GM18508 (cell line): Measurements from ENCODE around the gene COQ6.
"Not testable (repeated sequence)": the region's sequence is repeated elsewhere in the genome, so short reads cannot be mapped to it uniquely, and the experiment has no call there.

ENCODE experiments used
- ATAC-seq: cut with Tn5 transposase; IDR thresholded peaks from one replicate; pipeline ENCODE4 v1.9.1; 2021; ENCODE audit warnings: moderate number of reproducible peaks; ENCODE audit not compliant: insufficient read depth, unreplicated experiment

COQ6 gene

DNA sequence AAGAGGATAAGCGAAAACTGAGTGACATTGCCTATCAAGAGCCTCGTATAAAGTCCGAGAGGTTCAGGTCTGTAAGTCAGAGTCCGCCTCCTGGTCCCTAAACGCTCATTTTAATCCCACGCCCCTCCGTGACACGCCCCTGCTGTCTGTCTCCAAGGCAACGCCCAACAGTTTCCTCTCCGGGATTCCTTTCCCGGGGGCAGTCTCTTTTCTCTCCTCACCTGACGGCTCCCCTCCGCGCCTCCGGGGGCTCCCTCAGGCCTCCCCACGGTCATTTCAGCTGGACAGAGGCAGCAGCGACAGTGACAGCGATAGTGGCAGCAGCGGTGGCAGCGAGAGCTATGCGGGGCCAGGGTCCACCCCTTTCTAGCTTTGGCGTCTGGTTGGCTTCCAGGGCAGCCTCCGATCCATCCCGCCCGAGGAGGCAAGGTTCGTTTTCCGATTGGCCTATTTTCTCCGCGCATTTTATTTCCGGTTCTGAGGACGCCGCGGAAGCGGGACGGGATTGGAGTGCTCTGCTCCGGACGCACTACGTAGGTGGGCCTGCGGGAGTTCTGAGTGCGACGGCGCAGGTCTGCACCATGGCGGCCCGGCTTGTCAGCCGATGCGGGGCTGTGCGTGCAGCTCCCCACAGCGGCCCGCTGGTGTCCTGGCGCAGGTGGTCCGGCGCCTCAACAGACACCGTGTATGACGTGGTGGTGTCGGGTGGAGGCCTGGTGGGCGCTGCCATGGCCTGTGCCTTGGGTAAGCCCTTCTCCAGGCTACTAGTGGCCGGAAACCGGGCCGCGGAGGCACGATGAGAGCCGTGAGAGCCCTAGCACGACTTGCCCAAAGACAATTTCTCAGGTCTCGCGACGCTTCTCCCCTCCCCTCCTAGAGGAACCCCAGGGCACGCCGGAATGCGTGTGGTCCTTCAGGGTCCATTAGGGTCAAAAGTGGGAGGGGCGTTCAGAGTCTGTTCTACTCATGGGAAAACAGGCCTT is at the start of gene COQ6, which contains the start of gene FAM161B:
Gene COQ6 (plus strand): TSS at position 551 of the 983 bp plus-strand sequence. CDS start 31 bp downstream, at position 582.
Gene FAM161B (minus strand): TSS at position 343 of the 983 bp plus-strand sequence. CDS start 68 bp downstream, at position 275.
- peak; percentile 47 for ATAC-seq

DNA sequence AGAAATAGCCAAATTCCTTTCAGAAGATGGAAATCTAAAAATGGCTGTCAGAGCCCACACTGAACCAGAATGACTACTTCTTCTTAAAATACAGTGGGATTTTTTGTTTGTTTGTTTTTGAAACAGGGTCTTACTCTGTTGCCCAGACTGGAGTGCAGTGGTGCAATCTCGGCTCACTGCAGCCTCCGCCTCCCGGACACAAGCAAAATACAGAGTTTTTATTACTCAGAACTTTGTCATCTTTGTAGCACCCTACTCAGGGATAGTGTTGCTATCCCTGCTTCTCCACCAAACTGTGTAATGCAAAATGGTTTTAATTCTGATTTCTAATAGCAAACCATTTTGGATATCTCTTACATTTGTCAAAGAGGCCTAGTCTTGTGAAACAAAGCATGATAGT is 47.1 kb upstream of the COQ6 start:
- no peak for ATAC-seq

DNA sequence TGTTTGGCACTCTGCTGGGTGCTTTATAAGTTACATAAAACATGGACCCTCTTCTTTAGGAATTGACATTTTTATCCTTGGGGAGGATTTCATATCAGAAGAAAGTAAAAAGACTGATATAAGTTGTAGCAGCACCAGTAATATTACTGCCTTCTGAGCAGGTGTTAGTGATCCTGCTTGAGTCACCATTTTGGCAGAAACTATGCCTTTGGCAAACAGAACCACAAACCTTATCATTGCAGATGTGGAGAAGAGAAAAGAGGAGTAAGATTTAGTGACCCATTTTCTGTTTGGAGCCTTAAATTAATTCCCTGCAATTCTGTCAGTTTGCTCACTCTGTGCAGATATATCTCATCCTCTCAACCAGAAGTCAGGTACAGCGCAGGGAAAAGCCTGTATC is 40.4 kb upstream of the COQ6 start:
- ATAC-seq = no peak

DNA sequence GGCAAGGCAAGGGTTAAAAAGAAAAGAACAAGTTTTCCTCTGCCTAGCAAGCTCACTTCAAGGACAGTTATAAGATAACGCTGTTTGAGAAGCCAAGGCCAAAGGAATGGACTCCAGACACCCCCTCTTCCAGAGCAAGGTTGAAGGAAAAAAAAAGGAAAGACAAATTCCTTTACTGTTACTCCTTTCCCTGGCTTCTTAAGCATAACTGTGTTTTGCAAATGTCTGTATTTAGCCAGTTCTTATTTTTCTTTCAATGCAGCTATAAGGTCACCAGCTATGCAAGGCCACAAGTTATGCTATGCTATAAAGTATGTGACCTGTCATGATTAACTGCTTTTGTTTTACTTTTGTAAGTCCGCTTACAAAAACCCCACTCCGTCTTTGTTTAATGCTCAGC is 36.8 kb upstream of the COQ6 start:
- no peak for ATAC-seq

DNA sequence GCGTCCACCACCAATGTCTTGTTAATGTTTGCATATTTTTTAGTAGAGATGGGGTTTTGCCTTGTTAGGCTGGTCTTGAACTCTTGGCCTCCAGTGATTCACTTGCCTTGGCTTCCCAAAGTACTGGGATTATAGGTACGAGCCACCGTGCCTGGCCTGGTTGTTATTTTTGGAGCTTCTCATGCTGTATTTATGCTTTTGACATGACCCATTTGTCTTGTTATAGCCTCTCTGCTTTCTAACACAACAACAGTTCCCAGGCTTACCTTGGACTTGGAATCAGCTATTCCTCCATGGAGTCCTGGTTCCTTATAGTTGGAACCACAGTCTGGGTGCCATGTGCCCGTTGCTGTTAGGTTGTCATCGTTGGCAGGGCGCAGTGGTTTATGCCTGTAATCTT is 33.8 kb upstream of the COQ6 start:
- ATAC-seq = no peak

DNA sequence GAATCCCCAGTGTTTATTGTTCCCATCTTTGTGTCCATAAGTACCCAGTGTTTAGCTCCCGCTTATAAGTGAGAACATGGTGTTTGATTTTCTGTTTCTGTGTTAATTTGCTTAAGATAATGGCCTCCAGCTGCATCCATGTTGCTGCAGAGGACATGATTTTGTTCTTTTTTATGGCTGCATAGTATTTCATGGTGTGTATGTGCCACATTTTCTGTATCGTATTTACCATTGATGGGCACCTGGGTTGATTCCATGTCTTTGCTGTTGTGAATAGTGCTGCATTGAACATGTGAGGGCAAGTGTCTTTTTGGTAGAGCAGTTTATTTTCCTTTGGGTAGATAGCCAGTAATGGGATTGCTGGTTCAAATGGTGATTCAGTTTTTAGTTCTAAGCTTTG is 30.6 kb upstream of the COQ6 start:
- not testable (repeated sequence) for ATAC-seq

DNA sequence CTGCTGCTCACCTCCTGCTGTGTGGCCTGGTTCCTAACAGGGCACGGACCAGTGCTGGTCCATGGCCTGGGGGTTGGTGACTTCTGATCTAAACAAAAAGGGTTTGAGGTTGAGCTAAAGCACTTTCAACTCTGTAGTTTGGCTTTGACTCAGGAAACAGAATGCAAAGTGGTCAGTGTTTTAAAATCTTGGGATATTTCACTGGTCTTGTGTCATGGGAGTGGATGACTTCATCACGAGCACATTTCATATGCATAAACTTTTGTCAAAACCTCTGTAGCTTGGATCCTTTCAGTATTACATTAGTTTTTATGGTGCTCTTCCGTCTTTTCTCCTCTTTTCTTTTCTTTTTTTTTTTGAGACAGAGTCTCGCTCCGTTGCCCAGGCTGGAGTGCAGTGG is 25.8 kb upstream of the COQ6 start:
- no peak for ATAC-seq

DNA sequence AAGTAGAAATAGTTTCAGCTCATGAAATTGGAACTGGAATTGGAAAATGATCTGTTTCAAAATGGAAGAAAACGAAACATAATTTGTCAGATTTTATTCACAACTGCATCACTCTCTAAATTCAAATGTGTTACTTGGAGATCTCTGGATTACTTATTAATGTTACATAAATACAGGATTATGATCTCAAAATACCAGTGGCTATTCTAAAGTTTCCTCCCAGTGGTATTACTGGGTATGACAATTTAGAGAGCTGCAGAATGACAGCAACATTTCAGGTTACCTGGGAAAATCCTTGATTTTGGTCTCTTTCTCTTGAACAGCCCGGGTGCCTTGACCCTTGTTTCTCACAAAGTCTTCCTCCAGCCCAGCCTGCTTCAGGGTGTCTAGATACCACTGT is 14.4 kb upstream of the COQ6 start:
- no peak for ATAC-seq

DNA sequence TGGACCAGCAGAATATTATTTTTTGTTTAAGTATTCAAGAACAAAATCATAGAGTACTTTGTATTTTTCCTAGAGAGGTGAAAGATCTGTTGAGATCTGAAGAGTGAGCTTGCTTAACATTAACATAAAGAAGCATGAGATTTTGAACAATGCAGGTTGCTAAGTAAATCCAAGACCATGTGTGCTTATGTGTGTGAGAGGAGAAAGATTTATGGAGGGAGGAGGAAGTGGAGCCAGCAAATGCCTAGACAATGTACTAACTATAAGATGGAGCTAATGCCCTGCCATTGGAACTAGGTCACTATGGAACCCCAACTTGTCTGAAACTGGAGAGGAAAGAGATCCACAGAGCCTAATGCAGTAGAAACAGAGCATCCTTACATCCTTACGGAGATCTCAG is 13.6 kb upstream of the COQ6 start:
- ATAC-seq = no peak

DNA sequence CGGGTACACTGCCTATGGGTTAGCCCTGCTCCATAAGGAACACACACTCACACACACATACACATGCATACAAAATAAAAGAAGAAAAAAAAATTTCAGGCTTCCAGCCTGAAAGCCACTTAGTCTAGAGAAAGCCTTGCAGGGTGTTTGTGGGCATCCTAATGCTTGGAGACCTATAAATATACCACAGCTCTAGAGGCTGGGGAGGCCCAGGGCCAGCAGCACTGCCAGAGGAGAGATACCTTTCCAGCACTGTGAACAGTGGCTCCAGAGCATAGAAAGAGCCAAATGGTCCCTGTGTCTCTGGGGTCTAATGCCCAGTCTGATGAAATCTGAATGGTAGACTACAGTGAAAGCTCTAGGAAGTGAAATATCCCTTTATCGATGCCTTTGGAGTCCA is 13.1 kb upstream of the COQ6 start:
- ATAC-seq = no peak

DNA sequence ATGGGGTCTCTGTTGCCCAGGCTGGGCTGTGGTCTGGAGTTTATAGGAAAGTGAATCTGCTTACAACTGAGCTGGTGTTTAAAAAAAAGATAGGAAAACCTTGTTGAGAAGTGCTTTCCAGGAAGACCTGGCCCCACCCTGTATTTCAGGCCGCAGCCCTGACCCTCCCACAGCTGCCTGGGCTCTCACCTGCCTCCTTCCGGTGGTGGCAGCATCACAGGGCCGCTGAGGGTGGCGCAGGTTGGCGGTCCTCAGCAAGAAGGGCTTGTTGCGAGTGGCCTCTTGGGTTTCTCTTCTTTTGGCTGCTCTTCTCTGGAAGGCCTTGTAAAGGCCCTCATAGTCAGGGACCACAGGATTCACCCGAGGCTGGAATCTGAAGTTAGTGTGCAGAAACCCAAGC is 7.9 kb upstream of the COQ6 start:
- ATAC-seq = no peak

DNA sequence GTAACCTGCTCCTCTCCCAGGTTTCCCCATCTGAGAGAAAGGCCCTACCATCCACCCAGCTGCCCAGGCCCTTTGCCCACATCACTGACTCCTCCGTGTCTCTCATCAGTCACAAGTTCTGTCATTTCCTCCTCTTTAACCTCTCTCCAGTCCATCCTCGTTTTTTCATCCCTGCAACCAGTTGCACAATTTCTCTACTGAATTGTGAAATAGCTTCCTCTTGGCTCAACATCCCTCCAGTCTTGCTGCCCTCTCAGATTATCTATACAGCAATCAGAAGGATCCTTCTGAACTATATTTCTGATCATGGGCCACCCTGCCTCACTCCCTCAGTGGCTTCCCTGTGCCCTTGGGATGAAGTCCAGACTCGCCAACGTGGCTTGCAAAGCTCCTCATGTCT is 7.0 kb upstream of the COQ6 start:
- no peak for ATAC-seq

DNA sequence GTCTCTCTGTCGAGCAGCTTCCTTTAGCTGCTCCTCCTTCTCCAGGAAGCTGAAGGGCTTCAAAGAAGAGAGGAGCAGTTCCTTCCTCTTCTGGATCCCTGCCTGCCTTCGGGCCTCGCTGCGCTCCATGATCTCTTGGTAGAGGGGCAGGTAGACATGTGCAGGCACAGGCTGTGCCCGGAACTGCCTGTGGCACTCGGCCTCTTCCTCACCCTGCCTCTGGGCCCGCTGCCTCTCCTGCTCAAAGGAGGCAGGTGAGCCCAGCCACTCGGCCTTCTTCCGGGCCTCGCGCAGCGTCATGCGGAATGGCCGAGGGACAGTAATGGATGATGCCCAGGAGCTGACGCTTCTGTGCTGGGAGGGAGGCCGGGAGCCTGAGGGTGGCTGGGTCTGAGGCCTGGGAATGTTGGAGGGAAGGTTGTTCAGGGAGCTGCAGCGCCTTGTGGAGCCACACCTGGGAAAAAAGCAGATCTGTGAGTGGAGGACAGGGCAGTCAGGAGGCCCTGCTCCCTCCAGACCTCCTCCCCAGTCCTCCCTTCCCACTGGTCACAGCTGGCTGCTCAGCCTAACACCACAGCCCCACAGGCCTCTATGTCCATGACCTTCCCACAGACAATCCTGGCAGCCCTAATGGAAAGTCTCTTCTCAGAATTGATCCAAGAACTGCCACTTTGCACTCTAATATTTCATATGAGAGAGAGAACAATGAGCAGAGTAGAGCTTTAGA is 5.5 kb upstream of the COQ6 start:
- no peak for ATAC-seq

DNA sequence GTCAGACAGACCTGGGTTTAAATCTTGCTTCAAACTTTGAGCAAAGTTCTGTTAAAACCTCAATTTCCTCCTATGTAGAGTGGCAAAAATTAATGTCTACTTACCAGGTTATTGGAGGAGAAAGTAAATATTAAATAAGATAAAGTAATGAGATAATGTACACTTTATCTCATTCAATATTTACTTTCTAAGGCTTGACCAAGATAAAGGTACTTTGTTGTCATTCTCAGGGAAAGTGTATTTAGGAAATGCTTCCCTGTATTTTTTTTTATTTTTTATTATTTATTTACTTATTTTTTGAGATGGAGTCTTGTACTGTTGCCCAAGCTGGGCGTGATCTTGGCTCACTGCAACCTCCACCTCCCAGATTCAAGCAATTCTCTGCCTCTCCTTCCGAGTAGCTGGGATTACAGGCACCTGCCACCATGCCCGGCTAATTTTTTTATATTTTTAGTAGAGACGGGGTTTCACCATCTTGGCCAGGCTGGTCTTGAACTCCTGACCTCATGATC is 4.9 kb upstream of the COQ6 start:
- no peak for ATAC-seq

DNA sequence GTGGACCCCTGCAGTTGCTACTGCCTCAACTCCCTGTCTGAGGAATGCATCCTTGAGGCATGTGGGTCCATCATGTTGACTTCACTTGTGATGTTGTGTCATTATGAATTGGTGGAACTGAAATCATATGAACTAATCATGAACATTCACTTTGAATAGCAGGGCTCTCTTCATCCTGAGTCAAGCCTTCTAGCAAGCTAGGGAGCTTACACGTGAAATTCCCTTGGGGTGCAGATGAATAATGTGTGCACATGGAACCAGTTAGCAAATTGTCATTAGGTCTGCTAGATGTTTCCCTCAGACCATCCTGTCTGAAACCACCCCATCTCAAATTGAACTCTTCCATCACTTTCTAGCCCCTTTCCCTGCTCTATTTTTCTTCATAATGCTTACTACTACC is 3.6 kb downstream of the COQ6 start:
- no peak for ATAC-seq

DNA sequence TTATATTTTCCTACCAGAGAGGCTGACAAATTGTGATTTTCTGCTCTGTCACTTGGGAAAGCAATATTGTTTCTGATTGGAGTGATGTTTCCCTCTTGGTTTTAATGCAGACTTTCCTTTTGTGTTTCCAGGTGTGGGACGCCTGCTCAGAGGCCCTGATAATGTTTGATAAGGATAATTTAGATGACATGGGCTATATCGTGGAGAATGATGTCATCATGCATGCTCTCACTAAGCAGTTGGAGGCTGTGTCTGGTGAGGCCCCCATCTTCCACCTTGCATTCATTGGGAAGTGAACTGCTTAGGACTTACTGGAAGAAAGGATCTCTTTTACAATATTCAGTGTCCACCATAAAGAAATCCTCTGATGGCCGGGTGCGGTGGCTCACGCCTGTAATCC is 5.6 kb downstream of the COQ6 start:
- no peak for ATAC-seq

DNA sequence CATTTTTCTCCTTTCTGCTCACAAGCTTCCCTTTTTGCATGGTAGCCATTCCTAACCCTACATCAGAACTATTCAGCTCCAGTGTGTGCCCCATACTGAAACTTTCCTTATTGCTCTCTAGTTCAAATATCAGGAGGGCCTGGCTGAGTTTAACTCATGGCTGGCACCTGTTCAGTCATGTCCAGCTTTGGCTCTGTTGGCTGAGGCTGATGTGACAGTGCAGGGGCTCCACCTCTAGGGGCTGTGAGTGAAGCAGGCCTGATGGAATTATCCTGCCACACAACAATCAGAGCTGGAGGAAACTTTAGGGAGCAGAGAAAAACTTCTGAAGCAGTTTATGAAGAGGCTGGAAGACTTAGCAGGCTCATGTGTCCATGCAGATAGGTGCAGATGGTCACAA is 8.5 kb downstream of the COQ6 start:
- ATAC-seq = no peak

DNA sequence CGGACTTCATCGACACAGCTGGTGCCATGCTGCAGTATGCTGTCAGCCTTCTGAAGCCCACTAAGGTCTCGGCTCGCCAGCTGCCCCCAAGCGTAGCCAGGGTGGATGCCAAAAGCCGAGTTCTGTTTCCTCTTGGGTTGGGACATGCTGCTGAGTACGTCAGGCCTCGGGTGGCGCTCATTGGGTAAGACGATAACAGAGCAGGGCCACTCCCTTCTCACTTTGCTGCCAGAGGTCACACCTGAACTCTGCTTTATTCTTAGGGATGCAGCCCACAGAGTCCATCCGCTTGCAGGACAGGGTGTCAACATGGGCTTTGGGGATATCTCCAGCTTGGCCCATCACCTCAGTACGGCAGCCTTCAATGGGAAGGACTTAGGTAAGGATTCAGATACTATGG is 11.1 kb downstream of the COQ6 start:
- no peak for ATAC-seq

DNA sequence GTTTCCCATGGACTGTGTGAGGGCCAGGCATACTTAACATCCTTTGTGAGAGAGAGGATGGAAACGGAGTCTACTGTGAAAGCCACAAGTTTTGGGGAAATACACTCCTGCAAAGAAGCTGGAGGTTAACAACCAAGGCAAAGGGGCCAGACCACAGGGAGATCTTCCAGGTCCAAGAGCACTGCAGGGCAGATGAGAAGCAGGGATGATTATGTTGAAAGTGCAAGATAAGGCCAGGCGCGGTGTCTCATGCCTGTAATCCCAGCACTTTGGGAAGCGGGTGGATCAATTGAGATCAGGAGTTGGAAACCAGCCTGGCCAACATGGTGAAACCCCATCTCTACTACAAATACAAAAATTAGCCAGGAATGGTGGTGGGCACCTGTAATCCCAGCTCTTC is 15.1 kb downstream of the COQ6 start:
- no peak for ATAC-seq

DNA sequence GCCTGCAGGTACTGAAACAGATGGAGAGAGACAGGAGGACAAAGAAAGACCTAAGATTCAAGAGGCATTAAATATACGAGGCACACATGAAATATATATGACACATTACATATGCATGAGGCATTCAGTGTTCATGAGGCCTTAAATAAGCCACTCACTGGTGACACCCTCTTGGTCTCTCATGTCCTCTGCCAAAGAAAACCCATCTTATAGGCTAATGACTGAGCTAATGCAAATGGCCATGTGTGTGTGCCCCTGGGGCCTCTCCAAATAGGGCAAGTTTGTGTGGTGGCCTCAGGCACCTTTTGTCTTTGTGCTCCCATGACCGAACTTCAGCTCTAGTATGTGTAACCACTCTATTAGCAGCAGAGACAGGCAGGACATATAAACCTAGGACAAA is 18.8 kb downstream of the COQ6 start:
- no peak for ATAC-seq

DNA sequence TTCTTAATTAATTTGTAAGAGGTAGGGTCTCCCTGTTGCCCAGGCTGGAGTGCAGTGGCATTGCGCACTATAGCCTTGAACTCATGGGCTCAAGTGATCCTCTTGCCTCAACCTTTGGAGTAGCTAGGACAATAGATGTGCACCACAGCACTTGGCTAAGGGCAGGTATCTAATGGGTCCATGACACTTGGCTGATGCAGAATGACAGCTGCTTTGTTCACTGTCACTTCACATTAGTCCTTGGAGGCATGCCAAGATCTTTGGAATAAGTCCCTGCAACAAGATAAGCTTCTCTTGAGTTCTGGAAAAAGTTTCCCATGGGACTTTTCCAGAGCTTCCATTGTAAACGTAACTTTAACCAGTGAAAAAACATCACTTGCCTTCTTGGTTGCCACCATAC is 23.4 kb downstream of the COQ6 start:
- ATAC-seq = no peak
